GM12873 (cell line): Measurements from ENCODE around the gene PIAS3.

ENCODE experiments used
- TF ChIP-seq, protein P1 (sequence below): IDR thresholded peaks from 2 replicates; pipeline ENCODE4 v1.5.1; 2012; ENCODE audit warnings: low read depth, mild to moderate bottlenecking, moderate library complexity, low read length, control low read depth; ENCODE audit not compliant: insufficient read depth; ENCODE audit errors: missing control alignments

The PIAS3 gene

DNA sequence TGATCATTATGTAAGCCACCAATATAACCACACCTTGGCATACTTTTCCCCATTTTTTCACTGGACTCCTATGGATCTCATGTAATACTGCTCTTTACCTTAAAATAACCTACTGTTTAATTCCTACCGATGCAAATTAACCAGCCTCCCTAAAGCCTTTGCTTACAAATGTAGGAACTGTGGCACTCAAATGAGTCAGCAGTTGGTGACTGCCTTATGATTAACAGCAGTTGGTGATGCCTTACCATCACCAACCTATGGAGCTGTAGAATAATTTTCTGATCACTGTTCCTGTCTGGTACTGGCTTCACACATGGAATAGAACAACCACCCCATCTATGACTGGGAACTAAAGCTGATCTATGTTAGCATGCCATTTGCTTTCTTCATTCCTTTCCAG lies 21.2 kb downstream of the PIAS3 start:
- TF ChIP-seq, protein P1, sequence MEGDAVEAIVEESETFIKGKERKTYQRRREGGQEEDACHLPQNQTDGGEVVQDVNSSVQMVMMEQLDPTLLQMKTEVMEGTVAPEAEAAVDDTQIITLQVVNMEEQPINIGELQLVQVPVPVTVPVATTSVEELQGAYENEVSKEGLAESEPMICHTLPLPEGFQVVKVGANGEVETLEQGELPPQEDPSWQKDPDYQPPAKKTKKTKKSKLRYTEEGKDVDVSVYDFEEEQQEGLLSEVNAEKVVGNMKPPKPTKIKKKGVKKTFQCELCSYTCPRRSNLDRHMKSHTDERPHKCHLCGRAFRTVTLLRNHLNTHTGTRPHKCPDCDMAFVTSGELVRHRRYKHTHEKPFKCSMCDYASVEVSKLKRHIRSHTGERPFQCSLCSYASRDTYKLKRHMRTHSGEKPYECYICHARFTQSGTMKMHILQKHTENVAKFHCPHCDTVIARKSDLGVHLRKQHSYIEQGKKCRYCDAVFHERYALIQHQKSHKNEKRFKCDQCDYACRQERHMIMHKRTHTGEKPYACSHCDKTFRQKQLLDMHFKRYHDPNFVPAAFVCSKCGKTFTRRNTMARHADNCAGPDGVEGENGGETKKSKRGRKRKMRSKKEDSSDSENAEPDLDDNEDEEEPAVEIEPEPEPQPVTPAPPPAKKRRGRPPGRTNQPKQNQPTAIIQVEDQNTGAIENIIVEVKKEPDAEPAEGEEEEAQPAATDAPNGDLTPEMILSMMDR = no peak

DNA sequence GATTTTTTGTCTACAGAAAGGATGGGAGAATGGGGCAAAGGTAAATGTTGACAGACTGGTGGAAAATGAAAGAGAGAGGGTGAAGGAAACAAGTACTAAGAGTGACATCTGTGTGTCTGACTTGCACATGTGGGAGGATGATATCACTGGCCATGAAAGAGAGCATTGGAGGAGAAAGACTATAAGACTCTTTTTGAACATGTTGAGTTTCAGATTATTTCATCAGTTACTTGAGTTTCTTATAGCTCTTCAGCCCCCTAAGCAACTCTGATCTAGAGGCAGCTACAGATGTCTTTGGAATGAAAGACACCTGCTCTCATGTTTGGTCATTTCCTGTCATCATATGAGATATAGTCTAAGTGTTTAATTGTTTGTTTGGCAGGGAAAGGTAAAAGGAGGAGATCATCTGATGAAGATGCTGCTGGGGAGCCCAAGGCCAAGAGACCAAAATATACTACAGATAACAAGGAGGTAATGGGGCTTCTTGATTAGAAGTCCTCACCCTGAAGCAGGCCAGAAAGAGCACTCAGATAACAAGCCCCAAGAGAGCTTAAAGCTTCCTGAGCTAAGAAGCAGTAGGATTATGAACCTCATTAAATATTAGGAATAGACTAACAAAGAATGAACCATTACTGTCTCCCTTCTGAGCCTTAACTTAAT lies 30.4 kb downstream of the PIAS3 start:
- TF ChIP-seq, protein P1 = no peak

GRCh38 chr1:145827966-145828365 lies 30.9 kb downstream of the PIAS3 start:
- TF ChIP-seq, protein P1 = no peak

- TF ChIP-seq, protein P1 = no peak
These were observed 32.9 kb downstream of the PIAS3 start for GRCh38 chr1:145826030-145826429.

DNA sequence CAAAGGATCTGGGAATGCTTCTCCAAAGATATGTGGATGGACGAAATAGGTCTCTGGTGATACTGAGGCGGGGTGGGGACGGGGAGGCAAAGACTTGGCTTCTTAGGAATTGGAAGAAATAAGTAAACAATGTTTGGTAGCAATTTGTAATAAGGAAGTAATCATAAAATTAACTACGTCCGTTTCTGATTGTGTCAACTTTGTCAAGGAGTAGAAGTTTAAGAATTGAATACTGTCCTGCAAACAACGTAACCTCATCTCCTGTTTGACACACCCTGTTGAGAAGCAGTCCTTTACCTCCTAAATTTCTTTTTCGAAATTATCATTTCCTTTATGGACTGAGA lies 34.4 kb downstream of the PIAS3 start:
- TF ChIP-seq, protein P1 = no peak

GRCh38 chr1:145823565-145824498 lies 35.0 kb downstream of the PIAS3 start, which contains the start of the genes POLR3C and RNF115:
POLR3C (plus strand) TSS chr1:145824200; CDS start chr1:145825777, 1,577 bp downstream.
RNF115 (minus strand) TSS chr1:145824095; CDS start chr1:145823873, 222 bp downstream.
- TF ChIP-seq, protein P1 = no peak

DNA sequence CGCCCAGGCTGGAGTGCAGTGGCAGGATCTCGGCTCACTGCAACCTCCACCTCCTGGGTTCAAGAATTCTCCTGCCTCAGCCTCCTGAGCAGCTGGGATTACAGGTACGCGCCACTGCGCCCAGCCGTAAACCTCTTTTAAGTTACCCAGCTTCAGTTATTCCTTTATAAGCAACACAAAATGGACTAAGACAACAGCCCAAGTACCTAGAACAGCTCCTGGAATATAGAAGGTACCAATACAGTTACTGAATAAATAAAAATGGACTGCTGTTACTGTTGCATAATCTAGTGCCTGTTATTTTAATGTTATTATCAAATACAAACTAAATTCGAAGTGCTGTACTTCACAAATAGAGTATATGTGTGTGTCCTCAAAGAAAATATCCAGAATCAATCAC lies 52.0 kb downstream of the PIAS3 start:
- TF ChIP-seq, protein P1 = no peak
